ENCODE data around the gene JTB. TPM values are rescaled to one million over a fixed set of nuclear protein-coding genes. Genes with fewer than 3 reads are reported as not detected.

Gene JTB
- polyA plus RNA-seq, 1 of the 3 experiments (the other 2 are of a cell fraction), result 118 TPM

GRCh38 chr1:153963030-153963849, 14.2 kb downstream of the JTB start, which contains the start of gene SLC39A1:
Gene SLC39A1 (minus strand): TSS chr1:153963537. CDS start chr1:153962715, 822 bp downstream.
- TF ChIP-seq PBX3 (IDR thresholded peaks at IDR 0.05), result peak; percentile 98
- TF ChIP-seq TCF12 (IDR thresholded peaks at IDR 0.05), result no peak
- TF ChIP-seq CHD2 (IDR thresholded peaks at IDR 0.05; ENCODE audit: low read length, partially characterized antibody), result peak; percentile 95
- TF ChIP-seq POLR2AphosphoS5 (IDR thresholded peaks at IDR 0.05; ENCODE audit: low read depth, low read length), result peak; percentile 77
- TF ChIP-seq, protein P1, sequence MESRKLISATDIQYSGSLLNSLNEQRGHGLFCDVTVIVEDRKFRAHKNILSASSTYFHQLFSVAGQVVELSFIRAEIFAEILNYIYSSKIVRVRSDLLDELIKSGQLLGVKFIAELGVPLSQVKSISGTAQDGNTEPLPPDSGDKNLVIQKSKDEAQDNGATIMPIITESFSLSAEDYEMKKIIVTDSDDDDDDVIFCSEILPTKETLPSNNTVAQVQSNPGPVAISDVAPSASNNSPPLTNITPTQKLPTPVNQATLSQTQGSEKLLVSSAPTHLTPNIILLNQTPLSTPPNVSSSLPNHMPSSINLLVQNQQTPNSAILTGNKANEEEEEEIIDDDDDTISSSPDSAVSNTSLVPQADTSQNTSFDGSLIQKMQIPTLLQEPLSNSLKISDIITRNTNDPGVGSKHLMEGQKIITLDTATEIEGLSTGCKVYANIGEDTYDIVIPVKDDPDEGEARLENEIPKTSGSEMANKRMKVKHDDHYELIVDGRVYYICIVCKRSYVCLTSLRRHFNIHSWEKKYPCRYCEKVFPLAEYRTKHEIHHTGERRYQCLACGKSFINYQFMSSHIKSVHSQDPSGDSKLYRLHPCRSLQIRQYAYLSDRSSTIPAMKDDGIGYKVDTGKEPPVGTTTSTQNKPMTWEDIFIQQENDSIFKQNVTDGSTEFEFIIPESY (IDR thresholded peaks at IDR 0.05; ENCODE audit: borderline replicate concordance, low read depth), result peak; percentile 56; the same call in 1 of the 2 replicates
- TF ChIP-seq, protein P2, sequence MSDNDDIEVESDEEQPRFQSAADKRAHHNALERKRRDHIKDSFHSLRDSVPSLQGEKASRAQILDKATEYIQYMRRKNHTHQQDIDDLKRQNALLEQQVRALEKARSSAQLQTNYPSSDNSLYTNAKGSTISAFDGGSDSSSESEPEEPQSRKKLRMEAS (IDR thresholded peaks at IDR 0.05; ENCODE audit: low read depth), result 0 out of 2 replicates have a peak, but pooled peaks have one; percentile 11
- no peak for TF ChIP-seq GATA2 (CRISPR knock-in tag; IDR thresholded peaks at IDR 0.05)
- TF ChIP-seq ELF1 (IDR thresholded peaks at IDR 0.05), result 0 out of 2 replicates have a peak, but pooled peaks have one; percentile 32
- TF ChIP-seq YY1 (IDR thresholded peaks at IDR 0.05; ENCODE audit: low read depth), result no peak
- TF ChIP-seq, protein P3, sequence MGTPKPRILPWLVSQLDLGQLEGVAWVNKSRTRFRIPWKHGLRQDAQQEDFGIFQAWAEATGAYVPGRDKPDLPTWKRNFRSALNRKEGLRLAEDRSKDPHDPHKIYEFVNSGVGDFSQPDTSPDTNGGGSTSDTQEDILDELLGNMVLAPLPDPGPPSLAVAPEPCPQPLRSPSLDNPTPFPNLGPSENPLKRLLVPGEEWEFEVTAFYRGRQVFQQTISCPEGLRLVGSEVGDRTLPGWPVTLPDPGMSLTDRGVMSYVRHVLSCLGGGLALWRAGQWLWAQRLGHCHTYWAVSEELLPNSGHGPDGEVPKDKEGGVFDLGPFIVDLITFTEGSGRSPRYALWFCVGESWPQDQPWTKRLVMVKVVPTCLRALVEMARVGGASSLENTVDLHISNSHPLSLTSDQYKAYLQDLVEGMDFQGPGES (IDR thresholded peaks at IDR 0.05; ENCODE audit: low read depth, low read length), result peak; percentile 62
- TF ChIP-seq SIN3A (IDR thresholded peaks at IDR 0.05; ENCODE audit: borderline replicate concordance, low read depth, low read length), result peak; percentile 29; the same call in 1 of the 2 replicates
- peak; percentile 46 for TF ChIP-seq TAF1 (IDR thresholded peaks at IDR 0.05; ENCODE audit: borderline replicate concordance, low read depth, low read length)
- TF ChIP-seq GABPA (IDR thresholded peaks at IDR 0.05; ENCODE audit: low read depth), result peak; percentile 50
- DNase-seq, result peak; percentile 95

More at GRCh38 chr1:153963030-153963849, 14.2 kb downstream of the JTB start, which contains the start of gene SLC39A1:
- peak within 1 kb of the TSS; percentile 86 for H2AFZ ChIP-seq (ENCODE audit: low read depth)
- H3K27me3 ChIP-seq (ENCODE audit: insufficient read depth), result no peaks in the 10 kb centered on the region
- ChIA-PET POLR2A (interaction anchor here (0.9 to 3.4 kb wide), 11 partner anchors 9 to 180 kb away, joined by 3 to 20 read pairs (median 5); partner anchors contain the start of genes DENND4B, JTB and RPS27), CTCF (interaction anchor here (1.0 to 8.6 kb wide), 7 partner anchors 15 to 166 kb away, joined by 3 to 50 read pairs (median 4); partner anchors contain the start of genes DENND4B, JTB, RAB13 and RPS27)
- H3K79me2 ChIP-seq (ENCODE audit: insufficient read depth), result peaks cover 52% of the 10 kb centered on the region
- peaks cover 12 to 15% of the 10 kb centered on the region in 2 experiments for H3K36me3 ChIP-seq (replicated peaks in 1 of 2; ENCODE audit: control insufficient read depth in 1 of 2, insufficient read depth in 2 of 2, low read length in 1 of 2)
- 0% methylated on average over 36 of the region's 54 CpGs for WGBS (ENCODE audit: low lambda C conversion rate)
- H3K9me2 ChIP-seq, result no peaks in the 10 kb centered on the region
- peak within 1 kb of the TSS; percentile 93 for H3K4me2 ChIP-seq
- no peaks in the 10 kb centered on the region for H3K9me3 ChIP-seq
- no peaks in the 10 kb centered on the region for H4K20me1 ChIP-seq (ENCODE audit: insufficient read depth)
- peak within 1 kb of the TSS; percentile 81 for H3K9ac ChIP-seq
- peak within 1 kb of the TSS; percentile 70 to 94 for H3K27ac ChIP-seq (ENCODE audit: low read depth in 2 of 2, low read length in 1 of 2)
- peaks cover 29% of the 10 kb centered on the region for H3F3A ChIP-seq (replicated peaks; ENCODE audit: insufficient read depth)
- H3K4me3 ChIP-seq (ENCODE audit: low read depth in 2 of 2, low read length in 1 of 2), result peak within 1 kb of the TSS; percentile 77 to 91
- peaks cover 0 to 36% of the 10 kb centered on the region in 2 experiments; a peak in 2 of 4 replicates for H3K4me1 ChIP-seq (ENCODE audit: control insufficient read depth in 1 of 2, insufficient read depth in 2 of 2, low read depth in 1 of 2, low read length in 1 of 2)
